H1 (cell line): ENCODE measurements around the gene HDLBP. TPM values are rescaled to one million over a fixed set of nuclear protein-coding genes. Genes with fewer than 3 reads are reported as not detected.

Experiments used
- CTCF ChIA-PET: fragments of 300-600 bp; sonication (Branson Sonifier 250); formaldehyde crosslinking; loops from one replicate; lab custom pipeline; 2021; ENCODE audit not compliant: partially characterized antibody; lab: Charles Lee
- POLR2A ChIA-PET: fragments of 300-600 bp; sonication (Branson Sonifier 250); formaldehyde crosslinking; loops from one replicate; lab custom pipeline; 2021; ENCODE audit warnings: inconsistent platforms; ENCODE audit not compliant: partially characterized antibody; lab: Charles Lee
- DNase-seq, 2 experiments: peaks; one replicate each; pipeline versions ENCODE4 v3.0.0 to v3.0.0-alpha.2; 2010 to 2022; ENCODE audit warnings: low spot score in 2 of 2, low read depth in 1 of 2, mixed read lengths in 1 of 2
- FAIRE-seq: peaks from 2 replicates; lab custom pipeline; 2011; peaks lifted over from hg19 to GRCh38; lab: Jason Lieb, UNC
- H2AFZ ChIP-seq: 2 replicates; pipeline ENCODE4 v1.8.1; 2012; ENCODE audit warnings: low read length, inconsistent platforms
- H2AK5ac ChIP-seq: 2 replicates; pipeline ENCODE4 v1.6.1; 2013; ENCODE audit warnings: low read depth, low read length
- H2BK120ac ChIP-seq: replicated peaks from 2 replicates; pipeline ENCODE3; 2013; ENCODE audit warnings: low read depth, low read length, inconsistent platforms
- H2BK12ac ChIP-seq: 2 replicates; pipeline ENCODE4 v1.6.1; 2013; ENCODE audit warnings: low read depth, low read length
- H2BK15ac ChIP-seq: 2 replicates; pipeline ENCODE4 v1.6.1; 2013; ENCODE audit warnings: low read length
- H2BK20ac ChIP-seq: 2 replicates; pipeline ENCODE4 v1.6.1; 2013; ENCODE audit warnings: low read length
- H2BK5ac ChIP-seq: 2 replicates; pipeline ENCODE4 v1.6.1; 2013; ENCODE audit warnings: low read depth, low read length
- H3K14ac ChIP-seq: 2 replicates; pipeline ENCODE4 v1.6.1; 2013; ENCODE audit warnings: inconsistent platforms; ENCODE audit not compliant: insufficient read length
- H3K18ac ChIP-seq: 2 replicates; pipeline ENCODE4 v1.6.1; 2013; ENCODE audit warnings: low read length; ENCODE audit errors: extremely low read depth
- H3K23ac ChIP-seq: 2 replicates; pipeline ENCODE4 v1.6.1; 2013; ENCODE audit warnings: inconsistent platforms; ENCODE audit not compliant: insufficient read length
- H3K23me2 ChIP-seq: 2 replicates; pipeline ENCODE4 v1.6.1; 2013; ENCODE audit warnings: low read depth, low read length
- H3K27ac ChIP-seq: 2 replicates; pipeline ENCODE4 v1.6.1; 2011; ENCODE audit warnings: low read depth, low read length, inconsistent platforms
- H3K27me3 ChIP-seq, 4 experiments: replicated peaks in 1 of 4; 1 replicate in 1 of 4; 2 replicates in 3 of 4; pipeline versions ENCODE4 v1.6.1 to v1.8.1; 2011 to 2013; ENCODE audit warnings: low read length in 3 of 4, mild to moderate bottlenecking in 3 of 4, inconsistent platforms in 2 of 4, mixed read lengths in 2 of 4, moderate library complexity in 1 of 4; ENCODE audit not compliant: control insufficient read depth in 3 of 4, insufficient read depth in 3 of 4; ENCODE audit errors: extremely low read depth in 1 of 4
- H3K36me3 ChIP-seq, 4 experiments: 2 replicates each; pipeline versions ENCODE4 v1.6.1 to v1.8.1; 2011 to 2013; ENCODE audit warnings: mild to moderate bottlenecking in 4 of 4, low read length in 3 of 4, moderate library complexity in 2 of 4, control low read depth in 1 of 4, inconsistent platforms in 1 of 4; ENCODE audit not compliant: insufficient read depth in 4 of 4, control insufficient read depth in 2 of 4
- H3K4ac ChIP-seq: replicated peaks from 2 replicates; pipeline ENCODE3; 2013; ENCODE audit warnings: low read length, low read depth, mixed read lengths, inconsistent platforms; ENCODE audit not compliant: insufficient read length
- H3K4me1 ChIP-seq, 4 experiments: replicated peaks in 1 of 4; 1 replicate in 1 of 4; 2 replicates in 3 of 4; pipeline versions ENCODE4 v1.6.1 to v1.8.1; 2011 to 2013; ENCODE audit warnings: low read length in 3 of 4, inconsistent platforms in 2 of 4, mixed read lengths in 1 of 4; ENCODE audit not compliant: insufficient read depth in 4 of 4, control insufficient read depth in 3 of 4
- H3K4me2 ChIP-seq, 2 experiments: 2 replicates each; pipeline versions ENCODE4 v1.6.1 to v1.8.1; 2011 to 2013; ENCODE audit warnings: low read depth in 2 of 2, low read length in 2 of 2, control low read depth in 1 of 2, inconsistent platforms in 1 of 2, mild to moderate bottlenecking in 1 of 2; ENCODE audit not compliant: insufficient read depth in 1 of 2
- H3K4me3 ChIP-seq, 4 experiments: fragments of 200-600, 300-600 bp in 1 of 4; sonication (generic), shearing (Covaris generic), sonication (Bioruptor Twin) in 1 of 4; 2 replicates each; pipeline versions ENCODE4 v1.5.1 to v1.8.1; 2011 to 2016; ENCODE audit warnings: low read length in 4 of 4, low read depth in 3 of 4, control low read depth in 2 of 4, inconsistent platforms in 2 of 4, mild to moderate bottlenecking in 2 of 4, mixed read lengths in 1 of 4, moderate library complexity in 1 of 4; ENCODE audit not compliant: insufficient read depth in 2 of 4; ENCODE audit errors: extremely low read depth in 1 of 4
- H3K56ac ChIP-seq: replicated peaks from 2 replicates; pipeline ENCODE3; 2013; ENCODE audit warnings: low read depth, mild to moderate bottlenecking, mixed read lengths, low read length, inconsistent platforms; ENCODE audit not compliant: insufficient read length
- H3K79me1 ChIP-seq: 2 replicates; pipeline ENCODE4 v1.6.1; 2013; ENCODE audit warnings: low read depth, low read length, control low read depth
- H3K79me2 ChIP-seq, 2 experiments: 2 replicates each; pipeline versions ENCODE4 v1.6.1 to v1.8.1; 2012 to 2013; ENCODE audit warnings: low read length in 2 of 2, mild to moderate bottlenecking in 2 of 2, inconsistent platforms in 1 of 2; ENCODE audit not compliant: insufficient read depth in 2 of 2, control insufficient read depth in 1 of 2
- H3K9ac ChIP-seq, 4 experiments: replicated peaks in 1 of 4; 1 replicate in 1 of 4; 2 replicates in 3 of 4; pipeline versions ENCODE4 v1.6.1 to v1.8.1; 2011 to 2013; ENCODE audit warnings: low read depth in 3 of 4, low read length in 3 of 4, control low read depth in 2 of 4, mild to moderate bottlenecking in 2 of 4, moderate library complexity in 2 of 4, inconsistent platforms in 1 of 4; ENCODE audit errors: extremely low read depth in 1 of 4
- H3K9me3 ChIP-seq, 2 experiments: 2 replicates each; pipeline versions ENCODE4 v1.6.1 to v1.8.1; 2012 to 2013; ENCODE audit warnings: mild to moderate bottlenecking in 2 of 2, moderate library complexity in 2 of 2, control low read depth in 1 of 2, inconsistent platforms in 1 of 2, low read depth in 1 of 2, low read length in 1 of 2, mixed read lengths in 1 of 2; ENCODE audit not compliant: insufficient read depth in 2 of 2
- H4K20me1 ChIP-seq, 2 experiments: replicated peaks in 1 of 2; 2 replicates each; pipeline versions ENCODE3 to v1.8.1; 2011 to 2013; ENCODE audit warnings: inconsistent platforms in 2 of 2, low read length in 2 of 2, mild to moderate bottlenecking in 1 of 2; ENCODE audit not compliant: insufficient read depth in 2 of 2, control insufficient read depth in 1 of 2
- H4K5ac ChIP-seq: 2 replicates; pipeline ENCODE4 v1.6.1; 2013; ENCODE audit warnings: low read length, low read depth, mixed read lengths, inconsistent platforms; ENCODE audit not compliant: insufficient read length
- H4K8ac ChIP-seq: 2 replicates; pipeline ENCODE4 v1.8.0; 2013; ENCODE audit warnings: mild to moderate bottlenecking, moderate library complexity, low read length, inconsistent platforms; ENCODE audit not compliant: insufficient read depth; ENCODE audit errors: extremely low read depth
- H4K91ac ChIP-seq: replicated peaks from 2 replicates; pipeline ENCODE3; 2013; ENCODE audit warnings: low read length, mixed read lengths, inconsistent platforms; ENCODE audit not compliant: insufficient read length
- ATF2 ChIP-seq: IDR thresholded peaks from 2 replicates; pipeline ENCODE4 v1.6.1; 2012; ENCODE audit warnings: low read length, inconsistent platforms
- BACH1 ChIP-seq: IDR thresholded peaks from 2 replicates; pipeline ENCODE4 v1.6.1; 2012; ENCODE audit warnings: low read length, improper control_type of control experiment
- BRCA1 ChIP-seq: IDR thresholded peaks from 2 replicates; pipeline ENCODE4 v1.6.1; 2012; ENCODE audit warnings: low read depth, low read length, improper control_type of control experiment
- CTBP2 ChIP-seq: IDR thresholded peaks from 2 replicates; pipeline ENCODE4 v1.7.0; 2011; ENCODE audit warnings: borderline replicate concordance, mild to moderate bottlenecking, moderate library complexity, mixed read lengths, low read length; ENCODE audit not compliant: insufficient read depth, insufficient read length
- JUN ChIP-seq: IDR thresholded peaks from 2 replicates; pipeline ENCODE4 v1.6.1; 2011; ENCODE audit warnings: low read depth, mild to moderate bottlenecking, improper control_type of control experiment, low read length
- KDM4A ChIP-seq: IDR thresholded peaks from one replicate; pipeline ENCODE4 v1.7.1; 2012; ENCODE audit warnings: low read depth, mild to moderate bottlenecking, moderate library complexity, low read length, inconsistent platforms; ENCODE audit not compliant: severe bottlenecking
- RAD21 ChIP-seq, 2 experiments: IDR thresholded peaks in 1 of 2; conservative IDR thresholded peaks in 1 of 2; 2 replicates each; pipeline ENCODE4 v1.6.1; 2011; ENCODE audit warnings: low read depth in 2 of 2, low read length in 2 of 2, improper control_type of control experiment in 1 of 2, inconsistent platforms in 1 of 2, mild to moderate bottlenecking in 1 of 2, moderate library complexity in 1 of 2
- RBBP5 ChIP-seq: IDR thresholded peaks from 2 replicates; pipeline ENCODE4 v1.7.1; 2012; ENCODE audit warnings: low read depth, mild to moderate bottlenecking, inconsistent platforms, low read length, moderate library complexity, borderline replicate concordance
- SIX5 ChIP-seq: IDR thresholded peaks from 2 replicates; pipeline ENCODE4 v1.6.1; 2011; ENCODE audit warnings: mild to moderate bottlenecking, low read depth, low read length
- SP1 ChIP-seq: IDR thresholded peaks from 2 replicates; pipeline ENCODE4 v1.6.1; 2011; ENCODE audit warnings: low read depth, low read length
- SP4 ChIP-seq: IDR thresholded peaks from 2 replicates; pipeline ENCODE4 v1.6.1; 2012; ENCODE audit warnings: low read length, inconsistent platforms
- WGBS, 2 experiments: shearing (Covaris generic) in 1 of 2; methylation state at CpG; one replicate each; pipeline versions ENCODE4 v1.1.6 to v1.1.7; 2013 to 2015; ENCODE audit warnings: low lambda C conversion rate in 2 of 2, mixed read lengths in 2 of 2, inconsistent platforms in 1 of 2, low coverage in 1 of 2, missing lambda C conversion rate in 1 of 2; ENCODE audit not compliant: insufficient replicate concordance in 2 of 2, insufficient coverage in 1 of 2, insufficient read length in 1 of 2; ENCODE audit errors: extremely low coverage in 1 of 2, missing lambda C conversion rate in 1 of 2; 5-methylcytosine and 5-hydroxymethylcytosine counted together
- polyA plus RNA-seq, 7 experiments: library from polyadenylated mRNA; depleted of rRNA in 3 of 7; stranded (reverse) in 5 of 7; unstranded in 2 of 7; fragments of >200 nt in 5 of 7; fragments of 200-250 nt in 2 of 7; gene quantifications; 1 replicate in 5 of 7; 2 replicates in 1 of 7; 4 replicates in 1 of 7; pipeline versions ENCODE4 v1.2.1 to v1.2.3, GENCODE V29; 2011 to 2013; ENCODE audit warnings: missing spikeins in 2 of 7, mixed read lengths in 2 of 7
- total RNA-seq: library from RNA; stranded (reverse); fragmentation: NEBNext Ultra II Directional; extraction: Animal tissue kit (Norgen Biotek cat#: 25700); gene quantifications from 2 replicates; pipeline ENCODE4 v1.2.1, GENCODE V29; 2021

Gene HDLBP
- total and polyA plus RNA-seq, 2 of the 8 experiments (the other 6 are each of a cell fraction or from before 2014, with no cell fraction given) = 185 to 360 TPM

DNA sequence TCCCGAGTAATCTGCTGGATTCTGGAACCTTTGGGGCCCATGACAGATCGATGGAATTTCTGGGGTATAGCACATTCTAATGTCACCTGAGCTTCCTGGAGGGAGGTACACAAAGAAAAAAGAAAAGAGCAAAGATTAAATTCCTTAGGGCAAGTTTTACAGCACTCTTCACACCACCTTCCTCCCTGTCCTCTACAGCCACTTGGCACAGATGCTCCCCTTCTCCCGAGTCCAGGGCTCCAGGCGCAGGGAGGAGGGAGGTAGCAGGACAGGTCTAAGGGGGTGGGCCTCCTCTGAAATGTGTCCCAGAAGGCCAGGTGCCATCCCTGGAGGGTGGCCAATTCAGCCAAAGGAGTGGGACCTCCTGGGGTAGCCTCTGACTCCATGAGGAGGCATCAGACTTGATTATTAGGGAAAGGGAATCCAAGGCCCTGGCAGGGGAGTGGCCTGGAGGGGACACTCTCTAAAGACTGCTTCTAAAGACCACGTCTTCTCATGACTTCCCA, 76.7 kb downstream of the HDLBP start:
- H4K5ac ChIP-seq = no peak overlapping the region
- DNase-seq = no peak
- H4K8ac ChIP-seq = no peak overlapping the region
- no peaks in the 10 kb centered on the region; the same call in 1 of the 2 replicates for H3K79me1 ChIP-seq
- H3K56ac ChIP-seq = no peak overlapping the region
- H3K4me3 ChIP-seq = no peak overlapping the region
- FAIRE-seq = no peak
- H2BK12ac ChIP-seq = no peak overlapping the region
- ChIA-PET POLR2A (no interaction called here), CTCF (interaction anchor here (0.6 kb wide), 1 partner anchor 11 kb away, joined by 3 read pairs; no protein-coding TSS in a partner anchor)
- H3K4ac ChIP-seq = no peak overlapping the region
- H2BK20ac ChIP-seq = no peak overlapping the region
- no peak overlapping the region for H3K27ac ChIP-seq
- no peaks in the 10 kb centered on the region for H3K23me2 ChIP-seq
- H2BK5ac ChIP-seq = no peak overlapping the region
- no peaks in the 10 kb centered on the region for H3K79me2 ChIP-seq
- no peak overlapping the region for H3K14ac ChIP-seq
- H3K27me3 ChIP-seq = no peaks in the 10 kb centered on the region
- H2AFZ ChIP-seq = no peak overlapping the region
- peaks cover 46 to 97% (median 88%) of the 10 kb centered on the region in 4 experiments for H3K36me3 ChIP-seq
- no peak overlapping the region for H3K18ac ChIP-seq
- H2BK120ac ChIP-seq = no peak overlapping the region
- H3K23ac ChIP-seq = no peak overlapping the region
- no peak overlapping the region for H2BK15ac ChIP-seq
- no peak overlapping the region for H3K4me2 ChIP-seq
- TF ChIP-seq JUN (no peak), SP1 (no peak), SIX5 (no peak), RAD21 (IDR thresholded peaks at IDR 0.05 in 1 of 2, conservative IDR thresholded peaks at IDR 0.05 in 1 of 2; ENCODE audit: low read depth in 2 of 2, low read length in 2 of 2) (no peak), RBBP5 (no peak), SP4 (no peak), BRCA1 (no peak), BACH1 (no peak), ATF2 (no peak), KDM4A (no peak), CTBP2 (no peak)
- H4K91ac ChIP-seq = no peak overlapping the region
- WGBS, 2 experiments = 96% methylated on average over 5 of the region's 5 CpGs; no CpG with 5 or more reads in 1 of the 2 experiments
- no peaks in the 10 kb centered on the region for H3K9me3 ChIP-seq
- peaks cover 13 to 22% of the 10 kb centered on the region in 2 experiments for H4K20me1 ChIP-seq
- H3K9ac ChIP-seq = no peak overlapping the region
- H3K4me1 ChIP-seq = no peaks in the 10 kb centered on the region
- H2AK5ac ChIP-seq = no peak overlapping the region
